Transverse colon (tissue), 4 donors: Measurements from ENCODE around the gene MAP1LC3B. TPM values are rescaled to one million over a fixed set of nuclear protein-coding genes. Genes with fewer than 3 reads are reported as not detected.

Experiments
- DNase-seq: peaks from one replicate; pipeline ENCODE4 v3.0.0-alpha.2; 2019
- H3K27ac ChIP-seq, 4 donors: fragments of 200-600 bp; sonication (generic); 2 replicates each; pipeline ENCODE4 v1.5.1; 2016 to 2018; ENCODE audit warnings: inconsistent platforms in 4 of 4
- H3K27me3 ChIP-seq: fragments of 200-600 bp; sonication (generic); 2 replicates; pipeline ENCODE4 v1.5.1; 2017; ENCODE audit warnings: inconsistent platforms
- H3K36me3 ChIP-seq, 4 donors: fragments of 200-600 bp; sonication (generic); 2 replicates each; pipeline ENCODE4 v1.5.1; 2017 to 2019; ENCODE audit warnings: inconsistent platforms in 4 of 4
- H3K4me1 ChIP-seq, 4 donors: fragments of 200-600 bp; sonication (generic); 2 replicates each; pipeline ENCODE4 v1.5.1; 2017 to 2020; ENCODE audit warnings: inconsistent platforms in 4 of 4
- H3K4me3 ChIP-seq, 4 donors: fragments of 200-600 bp; sonication (generic); 1 replicate in 1 of 4; 2 replicates in 3 of 4; pipeline versions ENCODE4 v1.5.1 to v1.6.1; 2017 to 2019; ENCODE audit warnings: inconsistent platforms in 4 of 4
- H3K9me3 ChIP-seq, 2 donors: fragments of 200-600 bp; sonication (generic); 2 replicates each; pipeline ENCODE4 v1.5.1; 2017 to 2019; ENCODE audit warnings: inconsistent platforms in 2 of 2
- EP300 ChIP-seq: sonication (generic); formaldehyde crosslinking; IDR thresholded peaks from one replicate; pipeline ENCODE4 v1.6.1; 2017; ENCODE audit warnings: antibody characterized with exemption, low read depth
- POLR2A ChIP-seq: fragments of 450-650 bp; IDR thresholded peaks from one replicate; pipeline ENCODE4 v1.6.1; 2016; ENCODE audit warnings: antibody characterized with exemption, mild to moderate bottlenecking, moderate library complexity
- POLR2AphosphoS5 ChIP-seq, 3 donors: sonication (generic); formaldehyde crosslinking; IDR thresholded peaks; one replicate each; pipeline ENCODE4 v1.6.1; 2016; ENCODE audit warnings: antibody characterized with exemption in 3 of 3
- WGBS, 2 donors: methylation state at CpG; one replicate each; pipeline ENCODE4 v1.1.5; 2018; ENCODE audit warnings: low coverage in 1 of 2; 5-methylcytosine and 5-hydroxymethylcytosine counted together
- in situ Hi-C, 4 donors: fragments of 200-750 bp; cut with MboI; loops; one replicate each; pipeline versions ENCODE4 v1.15.0 to v1.15.1; 2017; ENCODE audit warnings: low sequenced_read_pairs in 3 of 4, low pct_ligation_motif_present in 1 of 4, low pct_unique_long_range_greater_than_20kb in 1 of 4
- intact Hi-C: fragments of 100-400 bp; cut with DNase I; formaldehyde crosslinking; loops from one replicate; pipeline ENCODE4 v1.15.1; 2023; ENCODE audit warnings: low total_unique reads
- total RNA-seq, 4 donors: library from RNA; depleted of rRNA; stranded (reverse); fragments of >200 nt; gene quantifications; one replicate each; pipeline ENCODE4 v1.1.0, GENCODE V29; 2016
- TF ChIP-seq, protein P1 (sequence below), 5 experiments: fragments of 200-600 bp in 3 of 5; fragments of 450-650 bp in 2 of 5; sonication (generic) in 3 of 5; IDR thresholded peaks; 1 replicate in 2 of 5; 2 replicates in 3 of 5; pipeline ENCODE4 v1.5.1; 2016 to 2017; ENCODE audit warnings: antibody characterized with exemption in 5 of 5, inconsistent platforms in 3 of 5, mild to moderate bottlenecking in 2 of 5, moderate library complexity in 1 of 5

The MAP1LC3B gene
- total RNA-seq, 4 donors from 2014 or later, result 15.7 to 69.5 (median 39.9) TPM

DNA sequence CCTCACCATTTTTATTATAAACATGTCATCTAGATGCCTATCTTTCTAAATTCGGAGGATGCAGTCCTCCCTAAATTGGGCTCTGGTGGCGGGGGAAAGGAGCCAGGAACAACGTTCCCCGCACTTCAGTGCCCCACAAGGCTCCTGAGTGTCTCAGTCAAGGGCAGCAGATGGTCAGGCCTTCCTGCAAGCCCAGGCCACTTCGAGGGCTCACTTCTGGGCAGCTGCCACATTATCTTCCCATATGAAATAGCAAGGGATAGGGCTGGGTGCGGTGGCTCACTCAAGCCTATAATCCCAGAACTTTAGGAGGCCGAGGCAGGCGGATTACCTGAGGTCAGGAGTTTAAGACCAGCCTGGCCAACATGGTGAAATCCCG, 40.8 kb upstream of the MAP1LC3B start:
- peaks cover 0 to 9% (median 3%) of the 10 kb centered on the region in 4 donors for H3K4me1 ChIP-seq
- WGBS, 2 donors, result 80% methylated on average over 9 of the region's 9 CpGs; no CpG with 5 or more reads in 1 of the 2 donors
- H3K9me3 ChIP-seq, result no peaks in the 10 kb centered on the region
- TF ChIP-seq EP300, result no peak
- TF ChIP-seq, protein P1, sequence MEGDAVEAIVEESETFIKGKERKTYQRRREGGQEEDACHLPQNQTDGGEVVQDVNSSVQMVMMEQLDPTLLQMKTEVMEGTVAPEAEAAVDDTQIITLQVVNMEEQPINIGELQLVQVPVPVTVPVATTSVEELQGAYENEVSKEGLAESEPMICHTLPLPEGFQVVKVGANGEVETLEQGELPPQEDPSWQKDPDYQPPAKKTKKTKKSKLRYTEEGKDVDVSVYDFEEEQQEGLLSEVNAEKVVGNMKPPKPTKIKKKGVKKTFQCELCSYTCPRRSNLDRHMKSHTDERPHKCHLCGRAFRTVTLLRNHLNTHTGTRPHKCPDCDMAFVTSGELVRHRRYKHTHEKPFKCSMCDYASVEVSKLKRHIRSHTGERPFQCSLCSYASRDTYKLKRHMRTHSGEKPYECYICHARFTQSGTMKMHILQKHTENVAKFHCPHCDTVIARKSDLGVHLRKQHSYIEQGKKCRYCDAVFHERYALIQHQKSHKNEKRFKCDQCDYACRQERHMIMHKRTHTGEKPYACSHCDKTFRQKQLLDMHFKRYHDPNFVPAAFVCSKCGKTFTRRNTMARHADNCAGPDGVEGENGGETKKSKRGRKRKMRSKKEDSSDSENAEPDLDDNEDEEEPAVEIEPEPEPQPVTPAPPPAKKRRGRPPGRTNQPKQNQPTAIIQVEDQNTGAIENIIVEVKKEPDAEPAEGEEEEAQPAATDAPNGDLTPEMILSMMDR (IDR thresholded peaks at IDR 0.05), result no peak
- no peak for TF ChIP-seq POLR2A
- no peak for TF ChIP-seq POLR2AphosphoS5 (IDR thresholded peaks at IDR 0.05)
- no peak overlapping the region for H3K27ac ChIP-seq
- DNase-seq, result no peak
- intact Hi-C loops (no loop called here), in situ Hi-C loops (no loop called here)
- H3K27me3 ChIP-seq, result no peaks in the 10 kb centered on the region
- H3K36me3 ChIP-seq, result peaks cover 0 to 4% (median 0%) of the 10 kb centered on the region in 4 donors
- no peak overlapping the region for H3K4me3 ChIP-seq

DNA sequence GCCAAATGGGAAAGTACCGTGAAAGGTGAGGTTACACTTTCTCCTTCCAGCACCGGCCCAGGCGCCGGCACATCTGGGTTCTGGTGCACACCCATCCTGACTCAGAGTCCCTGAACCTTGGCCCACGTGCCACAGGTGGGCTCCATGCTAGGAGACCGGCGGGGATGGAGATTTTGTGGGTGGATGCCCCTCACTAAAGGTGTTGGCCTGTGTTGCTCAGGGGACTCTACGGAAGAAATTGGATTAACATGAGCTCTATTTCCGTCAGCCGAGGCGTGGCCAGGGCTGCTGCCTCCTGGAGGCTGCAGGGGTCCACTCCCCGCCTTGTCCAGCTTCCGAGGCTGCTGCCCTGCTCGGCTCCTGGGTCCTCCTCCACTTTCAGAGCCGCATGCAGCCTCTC, 39.3 kb upstream of the MAP1LC3B start:
- TF ChIP-seq POLR2AphosphoS5 (IDR thresholded peaks at IDR 0.05) (no peak), POLR2A (no peak), EP300 (no peak)
- TF ChIP-seq, protein P1 (IDR thresholded peaks at IDR 0.05), result no peak
- intact Hi-C loops, result no loop called here
- DNase-seq, result no peak
- Histone ChIP-seq H3K36me3 (peaks cover 0 to 9% (median under 1%) of the 10 kb centered on the region in 4 donors), H3K27ac (no peak overlapping the region), H3K27me3 (no peaks in the 10 kb centered on the region), H3K4me1 (peaks cover 0 to 9% (median 3%) of the 10 kb centered on the region in 4 donors), H3K9me3 (no peaks in the 10 kb centered on the region), H3K4me3 (no peak overlapping the region)
- WGBS, 2 donors, result 97% methylated on average over 15 of the region's 15 CpGs; no CpG with 5 or more reads in 1 of the 2 donors
- in situ Hi-C loops, result no loop called here

DNA sequence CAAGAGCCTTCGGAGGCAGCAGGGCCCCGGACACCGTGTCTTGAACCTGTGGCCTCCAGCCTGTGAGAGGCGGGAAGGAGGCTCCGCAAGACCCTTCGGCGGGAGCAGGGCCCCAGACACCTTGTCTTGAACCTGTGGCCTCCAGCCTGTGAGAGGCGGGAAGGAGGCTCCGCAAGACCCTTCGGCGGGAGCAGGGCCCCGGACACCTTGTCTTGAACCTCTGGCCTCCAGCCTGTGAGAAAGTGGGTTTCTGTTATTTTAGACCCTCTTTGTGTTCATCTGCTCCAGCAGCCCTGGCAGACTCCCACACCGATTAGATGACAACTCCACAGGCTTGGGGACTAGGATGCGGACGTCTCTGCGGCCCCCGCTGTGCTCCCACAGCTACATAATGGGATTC, 38.5 kb upstream of the MAP1LC3B start:
- intact Hi-C loops (no loop called here), in situ Hi-C loops (no loop called here)
- TF ChIP-seq POLR2A, result no peak
- TF ChIP-seq, protein P1 (IDR thresholded peaks at IDR 0.05), result no peak
- no peak for TF ChIP-seq POLR2AphosphoS5 (IDR thresholded peaks at IDR 0.05)
- TF ChIP-seq EP300, result no peak
- Histone ChIP-seq H3K27ac (no peak overlapping the region), H3K36me3 (peaks cover 0 to 17% (median 5%) of the 10 kb centered on the region in 4 donors), H3K27me3 (no peaks in the 10 kb centered on the region), H3K4me1 (peaks cover 0 to 9% (median 3%) of the 10 kb centered on the region in 4 donors), H3K4me3 (no peak overlapping the region), H3K9me3 (no peaks in the 10 kb centered on the region)
- 94% methylated on average over 17 of the region's 17 CpGs; no CpG with 5 or more reads in 1 of the 2 donors for WGBS, 2 donors
- no peak for DNase-seq

DNA sequence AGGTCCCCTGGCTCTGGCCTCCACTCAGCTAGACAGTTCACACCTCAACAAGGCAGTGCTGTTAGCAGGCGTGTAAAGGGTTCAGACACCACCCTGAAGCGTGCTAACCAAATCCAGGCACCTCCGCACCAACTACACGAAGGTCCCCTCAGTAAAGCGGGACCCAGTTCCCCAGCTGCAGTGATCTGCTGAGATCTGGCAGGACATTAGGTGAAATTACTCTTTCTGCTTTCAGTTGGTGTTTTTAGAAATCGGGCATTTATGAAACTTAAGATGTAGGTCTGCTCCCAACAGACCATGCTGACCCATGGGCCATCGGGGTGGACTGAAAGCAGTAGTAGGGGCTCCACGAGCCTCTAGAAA, 35.7 kb upstream of the MAP1LC3B start:
- H3K4me3 ChIP-seq, result no peak overlapping the region
- no peaks in the 10 kb centered on the region for H3K9me3 ChIP-seq
- peaks cover 0 to under 1% (median under 1%) of the 10 kb centered on the region in 4 donors for H3K4me1 ChIP-seq
- DNase-seq, result no peak
- WGBS, 2 donors, result 96 to 100% methylated on average over 1 to 8 of the region's 8 CpGs
- intact Hi-C loops (no loop called here), in situ Hi-C loops (no loop called here)
- H3K27ac ChIP-seq, result no peak overlapping the region
- TF ChIP-seq EP300 (no peak), POLR2A (no peak)
- peaks cover 0 to 27% (median 10%) of the 10 kb centered on the region in 4 donors for H3K36me3 ChIP-seq
- no peaks in the 10 kb centered on the region for H3K27me3 ChIP-seq

DNA sequence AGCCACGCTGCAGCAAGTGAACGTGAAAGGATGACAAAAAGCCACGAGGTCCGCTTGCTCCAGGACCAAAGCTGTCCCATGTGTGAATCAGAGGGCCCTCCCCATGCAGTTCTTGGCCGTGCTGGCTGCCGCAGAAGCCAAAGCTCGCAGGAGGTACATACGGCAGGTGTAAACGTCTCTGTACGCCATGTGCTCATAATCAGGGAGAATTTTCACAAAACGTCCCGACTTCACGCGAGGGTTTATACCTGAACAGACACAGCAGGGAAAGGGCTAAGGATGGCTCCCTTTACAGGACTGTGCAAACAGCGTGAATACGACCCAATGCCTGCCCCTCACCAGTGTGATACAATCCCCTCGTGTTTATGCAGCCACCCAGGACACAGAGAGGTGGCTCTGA, 33.9 kb upstream of the MAP1LC3B start:
- no peaks in the 10 kb centered on the region for H3K27me3 ChIP-seq
- no peaks in the 10 kb centered on the region for H3K9me3 ChIP-seq
- intact Hi-C loops, result no loop called here
- H3K36me3 ChIP-seq, result peaks cover 0 to 25% (median 10%) of the 10 kb centered on the region in 4 donors
- DNase-seq, result no peak
- in situ Hi-C loops, result no loop called here
- TF ChIP-seq POLR2AphosphoS5 (IDR thresholded peaks at IDR 0.05) (no peak), EP300 (no peak), POLR2A (no peak)
- TF ChIP-seq, protein P1 (IDR thresholded peaks at IDR 0.05), result no peak
- 96% methylated on average over 17 of the region's 17 CpGs; no CpG with 5 or more reads in 1 of the 2 donors for WGBS, 2 donors
- no peak overlapping the region for H3K27ac ChIP-seq
- H3K4me3 ChIP-seq, result no peak overlapping the region
- H3K4me1 ChIP-seq, result peaks cover 0 to under 1% (median under 1%) of the 10 kb centered on the region in 4 donors
